Measurements from ENCODE around the gene KCNQ2. TPM values are rescaled to one million over a fixed set of nuclear protein-coding genes. Genes with fewer than 3 reads are reported as not detected.

The KCNQ2 gene
- total and polyA plus RNA-seq, 10 of the 15 experiments (the other 5 are each of a cell fraction or from before 2014, with no cell fraction given), result 0.06 to 0.49 (median 0.26) TPM; not detected in 7

GRCh38 chr20:63394920-63395455 lies 77.5 kb downstream of the KCNQ2 start:
- Histone ChIP-seq H4K20me1 (ENCODE audit: control insufficient read depth, insufficient read depth) (no peaks in the 10 kb centered on the region), H3K9ac (ENCODE audit: control insufficient read depth, insufficient read depth, low read length) (no peak overlapping the region), H3K4me1 (ENCODE audit: control insufficient read depth, insufficient read depth, low read length) (no peaks in the 10 kb centered on the region), H3K79me2 (ENCODE audit: control insufficient read depth, insufficient read depth, low read length) (no peaks in the 10 kb centered on the region), H3K9me3 (replicated peaks; ENCODE audit: control insufficient read depth, insufficient read depth, low read length) (no peaks in the 10 kb centered on the region), H3K4me2 (ENCODE audit: control insufficient read depth, insufficient read depth) (no peak overlapping the region), H3K27me3 (replicated peaks in 1 of 2; ENCODE audit: control insufficient read depth in 2 of 2, insufficient read depth in 2 of 2, low read length in 1 of 2) (peaks cover 0 to 3% of the 10 kb centered on the region in 2 experiments; a peak in 1 of 4 replicates), H3K4me3 (no peak overlapping the region), H2AFZ (ENCODE audit: control insufficient read depth, low read depth, low read length) (no peak overlapping the region), H3K36me3 (ENCODE audit: control insufficient read depth in 2 of 2, insufficient read depth in 2 of 2, low read length in 1 of 2) (no peaks in the 10 kb centered on the region), H3K27ac (ENCODE audit: control insufficient read depth, insufficient read depth) (no peak overlapping the region)
- intact Hi-C loops (cut with micrococcal nuclease; ENCODE audit: unreplicated experiment), result no loop called here
- DNase-seq (ENCODE audit: low read depth, low spot score) (no peak), FAIRE-seq (no peak), ATAC-seq (no peak)
- RAD21 ChIA-PET (ENCODE audit: unreplicated experiment), result no interaction called here
- BruUV-seq (replicated peaks), result no TSS peak
- POLR2A ChIA-PET, result interaction anchor here (0.6 kb wide), 1 partner anchor 299 kb away, joined by 3 read pairs; no protein-coding TSS in a partner anchor
- no peak for TF ChIP-seq EED (IDR thresholded peaks at IDR 0.05; ENCODE audit: low read depth)
- SMC1A ChIA-PET (ENCODE audit: uncharacterized antibody, unreplicated experiment), result no interaction called here
- 32% methylated on average over 19 of the region's 22 CpGs for WGBS (ENCODE audit: insufficient coverage, insufficient replicate concordance, low lambda C conversion rate, missing lambda C conversion rate)
- CTCF ChIA-PET, result no interaction called here
- in situ Hi-C loops (cut with MboI), result no loop called here

GRCh38 chr20:63394069-63394919 lies 78.2 kb downstream of the KCNQ2 start:
- ChIA-PET POLR2A (no interaction called here), SMC1A (ENCODE audit: uncharacterized antibody, unreplicated experiment) (no interaction called here), CTCF (no interaction called here), RAD21 (ENCODE audit: unreplicated experiment) (no interaction called here)
- H3K9me3 ChIP-seq (replicated peaks; ENCODE audit: control insufficient read depth, insufficient read depth, low read length), result no peaks in the 10 kb centered on the region
- 22% methylated on average over 32 of the region's 32 CpGs for WGBS (ENCODE audit: insufficient coverage, insufficient replicate concordance, low lambda C conversion rate, missing lambda C conversion rate)
- BruUV-seq (replicated peaks), result no TSS peak
- H3K9ac ChIP-seq (ENCODE audit: control insufficient read depth, insufficient read depth, low read length), result no peak overlapping the region
- DNase-seq (ENCODE audit: low read depth, low spot score) (no peak), FAIRE-seq (no peak), ATAC-seq (no peak)
- H2AFZ ChIP-seq (ENCODE audit: control insufficient read depth, low read depth, low read length), result no peak overlapping the region
- no peak overlapping the region for H3K27ac ChIP-seq (ENCODE audit: control insufficient read depth, insufficient read depth)
- no peak overlapping the region for H3K4me3 ChIP-seq
- no peak for TF ChIP-seq FOXM1 (IDR thresholded peaks at IDR 0.05; ENCODE audit: low read depth, low read length)
- TF ChIP-seq POLR2AphosphoS2 (IDR thresholded peaks at IDR 0.05; ENCODE audit: low read depth, low read length), result no peak
- TF ChIP-seq ZSCAN29 (IDR thresholded peaks at IDR 0.05), result no peak
- TF ChIP-seq HDAC6 (IDR thresholded peaks at IDR 0.05; ENCODE audit: unreplicated experiment), result no peak
- TF ChIP-seq SIN3A (IDR thresholded peaks at IDR 0.05; ENCODE audit: low read depth, low read length), result no peak
- TF ChIP-seq E4F1 (IDR thresholded peaks at IDR 0.05; ENCODE audit: borderline replicate concordance, partially characterized antibody), result no peak
- TF ChIP-seq USF1 (IDR thresholded peaks at IDR 0.05; ENCODE audit: borderline replicate concordance, extremely low read length, insufficient read depth, low read depth, low read length), result no peak
- no peak for TF ChIP-seq MTA2 (IDR thresholded peaks at IDR 0.05; ENCODE audit: low read depth)
- TF ChIP-seq EED (IDR thresholded peaks at IDR 0.05; ENCODE audit: low read depth), result no peak
- H3K36me3 ChIP-seq (ENCODE audit: control insufficient read depth in 2 of 2, insufficient read depth in 2 of 2, low read length in 1 of 2), result no peaks in the 10 kb centered on the region
- in situ Hi-C loops (cut with MboI), result no loop called here
- H3K4me2 ChIP-seq (ENCODE audit: control insufficient read depth, insufficient read depth), result no peak overlapping the region
- H3K4me1 ChIP-seq (ENCODE audit: control insufficient read depth, insufficient read depth, low read length), result no peaks in the 10 kb centered on the region
- intact Hi-C loops (cut with micrococcal nuclease; ENCODE audit: unreplicated experiment), result no loop called here
- H3K27me3 ChIP-seq (replicated peaks in 1 of 2; ENCODE audit: control insufficient read depth in 2 of 2, insufficient read depth in 2 of 2, low read length in 1 of 2), result peaks cover 0 to 3% of the 10 kb centered on the region in 2 experiments; a peak in 1 of 4 replicates
- no peaks in the 10 kb centered on the region for H4K20me1 ChIP-seq (ENCODE audit: control insufficient read depth, insufficient read depth)
- no peaks in the 10 kb centered on the region for H3K79me2 ChIP-seq (ENCODE audit: control insufficient read depth, insufficient read depth, low read length)
